ENCODE results near the gene JOSD2. TPM values are rescaled to one million over a fixed set of nuclear protein-coding genes. Genes with fewer than 3 reads are reported as not detected.

The JOSD2 gene
- total and polyA plus RNA-seq, 2 donors (not counting 1 experiment from before 2014, with no cell fraction given): 25.0 to 32.8 TPM

GRCh38 chr19:50466706-50467039 lies 44.3 kb downstream of the JOSD2 start:
- Histone ChIP-seq H3K9ac (ENCODE audit: low read length) (no peak overlapping the region), H2AFZ (ENCODE audit: insufficient read depth, low read depth, low read length, poor library complexity, severe bottlenecking) (no peak overlapping the region), H3K27ac (ENCODE audit: low read length in 2 of 2) (no peak overlapping the region), H3K36me3 (replicated peaks in 1 of 2; ENCODE audit: control extremely low read depth in 1 of 2, control insufficient read depth in 1 of 2, extremely low read depth in 1 of 2, insufficient read depth in 2 of 2, low read length in 1 of 2) (no peaks in the 10 kb centered on the region), H4K20me1 (ENCODE audit: control insufficient read depth, insufficient read depth, low read length, poor library complexity, severe bottlenecking) (no peaks in the 10 kb centered on the region), H3K79me2 (ENCODE audit: control insufficient read depth, insufficient read depth, low read length) (no peaks in the 10 kb centered on the region), H3K9me3 (ENCODE audit: control extremely low read depth in 1 of 3, control insufficient read depth in 2 of 3, insufficient read depth in 1 of 3, low read length in 2 of 3) (no peaks in the 10 kb centered on the region), H3K4me1 (ENCODE audit: control insufficient read depth in 2 of 2, insufficient read depth in 2 of 2, low read length in 2 of 2) (no peaks in the 10 kb centered on the region), H3K4me3 (ENCODE audit: control extremely low read depth in 1 of 5, extremely low read depth in 1 of 5, insufficient read depth in 1 of 5, low read depth in 2 of 5, low read length in 4 of 5) (no peak overlapping the region), H3K4me2 (replicated peaks; ENCODE audit: low read depth, low read length, poor library complexity, severe bottlenecking) (no peak overlapping the region), H3K27me3 (replicated peaks in 1 of 4; ENCODE audit: control extremely low read depth in 1 of 4, control insufficient read depth in 3 of 4, insufficient read depth in 4 of 4, low read length in 3 of 4) (no peaks in the 10 kb centered on the region)
- intact Hi-C loops (cut with micrococcal nuclease): no loop called here
- H3K27me3 Mint-ChIP-seq: peaks cover 3% of the 10 kb centered on the region
- DNase-seq (no peak), ATAC-seq (ENCODE audit: low read depth) (no peak)
- H3K27ac Mint-ChIP-seq: no peak overlapping the region
- ChIA-PET CTCF (no interaction called here), POLR2A (no interaction called here)
- no peaks in the 10 kb centered on the region for H3K4me1 Mint-ChIP-seq
- no peaks in the 10 kb centered on the region for H3K9me3 Mint-ChIP-seq (ENCODE audit: insufficient read depth)
- 93% methylated on average over 10 of the region's 11 CpGs for WGBS (ENCODE audit: insufficient coverage)
- TF ChIP-seq CTCF (IDR thresholded peaks at IDR 0.05): no peak
- TF ChIP-seq EZH2 (IDR thresholded peaks at IDR 0.05; ENCODE audit: borderline replicate concordance, insufficient read depth, low read depth, low read length, poor library complexity, severe bottlenecking): no peak
- H3K4me3 Mint-ChIP-seq: no peak overlapping the region

GRCh38 chr19:50465986-50466705 lies 44.8 kb downstream of the JOSD2 start:
- WGBS (ENCODE audit: insufficient coverage): 85% methylated on average over 23 of the region's 29 CpGs
- Mint-ChIP-seq H3K4me1 (peaks cover 4% of the 10 kb centered on the region), H3K27ac (no peak overlapping the region), H3K4me3 (no peak overlapping the region), H3K9me3 (ENCODE audit: insufficient read depth) (no peaks in the 10 kb centered on the region), H3K27me3 (peaks cover 3% of the 10 kb centered on the region)
- Histone ChIP-seq H4K20me1 (ENCODE audit: control insufficient read depth, insufficient read depth, low read length, poor library complexity, severe bottlenecking) (no peaks in the 10 kb centered on the region), H3K4me3 (ENCODE audit: control extremely low read depth in 1 of 5, extremely low read depth in 1 of 5, insufficient read depth in 1 of 5, low read depth in 2 of 5, low read length in 4 of 5) (no peak overlapping the region), H3K36me3 (replicated peaks in 1 of 2; ENCODE audit: control extremely low read depth in 1 of 2, control insufficient read depth in 1 of 2, extremely low read depth in 1 of 2, insufficient read depth in 2 of 2, low read length in 1 of 2) (no peaks in the 10 kb centered on the region), H3K9ac (ENCODE audit: low read length) (no peak overlapping the region), H3K79me2 (ENCODE audit: control insufficient read depth, insufficient read depth, low read length) (no peaks in the 10 kb centered on the region), H2AFZ (ENCODE audit: insufficient read depth, low read depth, low read length, poor library complexity, severe bottlenecking) (no peak overlapping the region), H3K9me3 (ENCODE audit: control extremely low read depth in 1 of 3, control insufficient read depth in 2 of 3, insufficient read depth in 1 of 3, low read length in 2 of 3) (no peaks in the 10 kb centered on the region), H3K4me1 (ENCODE audit: control insufficient read depth in 2 of 2, insufficient read depth in 2 of 2, low read length in 2 of 2) (peaks cover 4% of the 10 kb centered on the region in 2 donors), H3K27me3 (replicated peaks in 1 of 4; ENCODE audit: control extremely low read depth in 1 of 4, control insufficient read depth in 3 of 4, insufficient read depth in 4 of 4, low read length in 3 of 4) (no peaks in the 10 kb centered on the region), H3K4me2 (replicated peaks; ENCODE audit: low read depth, low read length, poor library complexity, severe bottlenecking) (no peak overlapping the region), H3K27ac (ENCODE audit: low read length in 2 of 2) (no peak overlapping the region)
- intact Hi-C loops (cut with micrococcal nuclease): no loop called here
- POLR2A ChIA-PET: interaction anchor here (0.7 kb wide), 1 partner anchor 107 kb away, joined by 3 read pairs; no protein-coding TSS in a partner anchor
- CTCF ChIA-PET: interaction anchor here (1.3 kb wide), 1 partner anchor 54 kb away, joined by 3 read pairs; no protein-coding TSS in a partner anchor
- ATAC-seq (ENCODE audit: low read depth) (no peak), DNase-seq (no peak)
- TF ChIP-seq CTCF (IDR thresholded peaks at IDR 0.05): no peak
